ENCODE results near the gene WDR64.

DNA sequence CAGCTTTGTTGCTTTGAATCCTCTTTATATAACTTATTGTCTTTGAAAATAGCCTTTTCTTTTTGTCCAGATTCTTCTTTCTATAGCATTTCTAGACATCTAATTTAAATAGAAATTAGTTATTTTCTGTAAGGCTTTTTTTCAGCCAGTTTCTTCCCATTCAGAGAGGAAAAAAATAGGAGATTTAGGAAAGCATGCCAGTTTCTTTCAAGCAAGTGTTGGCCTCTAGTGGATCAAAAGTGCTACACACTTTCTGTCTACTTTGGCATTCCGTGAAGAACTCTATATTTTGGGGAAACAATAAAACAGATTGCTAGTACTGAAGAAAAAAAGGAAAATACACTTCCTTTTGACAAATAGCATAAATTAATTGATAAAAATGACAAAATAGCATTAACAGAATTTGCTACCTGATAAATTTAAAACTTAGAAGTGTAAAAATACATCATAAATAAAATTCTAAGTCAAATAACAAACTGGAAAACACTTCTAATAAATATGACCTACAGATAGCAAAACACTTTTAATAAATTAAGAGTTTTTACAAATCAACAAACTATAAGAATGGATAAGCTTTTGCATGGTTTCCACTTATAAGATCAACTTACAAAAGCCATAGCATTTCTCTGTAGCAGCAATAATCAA is 182.8 kb downstream of the WDR64 start:
- TF ChIP-seq, protein P1, sequence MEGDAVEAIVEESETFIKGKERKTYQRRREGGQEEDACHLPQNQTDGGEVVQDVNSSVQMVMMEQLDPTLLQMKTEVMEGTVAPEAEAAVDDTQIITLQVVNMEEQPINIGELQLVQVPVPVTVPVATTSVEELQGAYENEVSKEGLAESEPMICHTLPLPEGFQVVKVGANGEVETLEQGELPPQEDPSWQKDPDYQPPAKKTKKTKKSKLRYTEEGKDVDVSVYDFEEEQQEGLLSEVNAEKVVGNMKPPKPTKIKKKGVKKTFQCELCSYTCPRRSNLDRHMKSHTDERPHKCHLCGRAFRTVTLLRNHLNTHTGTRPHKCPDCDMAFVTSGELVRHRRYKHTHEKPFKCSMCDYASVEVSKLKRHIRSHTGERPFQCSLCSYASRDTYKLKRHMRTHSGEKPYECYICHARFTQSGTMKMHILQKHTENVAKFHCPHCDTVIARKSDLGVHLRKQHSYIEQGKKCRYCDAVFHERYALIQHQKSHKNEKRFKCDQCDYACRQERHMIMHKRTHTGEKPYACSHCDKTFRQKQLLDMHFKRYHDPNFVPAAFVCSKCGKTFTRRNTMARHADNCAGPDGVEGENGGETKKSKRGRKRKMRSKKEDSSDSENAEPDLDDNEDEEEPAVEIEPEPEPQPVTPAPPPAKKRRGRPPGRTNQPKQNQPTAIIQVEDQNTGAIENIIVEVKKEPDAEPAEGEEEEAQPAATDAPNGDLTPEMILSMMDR (IDR thresholded peaks at IDR 0.05) = peak in 11 of 12 donors; percentile 25 to 62 (median 41)
- TF ChIP-seq POLR2A (IDR thresholded peaks at IDR 0.05) = no peak

All from heart left ventricle (tissue), 13 donors.